GM13977 (cell line): ENCODE data around the gene WIZ.

ENCODE experiments used
- DNase-seq: peaks from one replicate; pipeline ENCODE4 v3.0.0; 2012; ENCODE audit warnings: low spot score
- CTCF ChIP-seq: IDR thresholded peaks from 2 replicates; pipeline ENCODE4 v1.5.1; 2012; ENCODE audit warnings: mild to moderate bottlenecking, control low read depth; ENCODE audit not compliant: insufficient read depth; ENCODE audit errors: extremely low read depth, missing control alignments
- in situ Hi-C: fragments of 300-500 bp; cut with MboI; formaldehyde crosslinking; loops from one replicate; pipeline ENCODE4 v1.12.0; 2022; ENCODE audit warnings: low sequenced_read_pairs, low pct_unique_long_range_greater_than_20kb, mixed read lengths, inconsistent platforms; ENCODE audit not compliant: unreplicated experiment

The WIZ gene

GRCh38 chr19:15427350-15427700, 22.4 kb downstream of the WIZ start:
- in situ Hi-C loops: loop anchor here (10.0 kb wide), 1 partner anchor 127 kb away; no protein-coding TSS in a partner anchor
- no peak for TF ChIP-seq CTCF

GRCh38 chr19:15426485-15427349, 23.0 kb downstream of the WIZ start:
- DNase-seq: no peak
- in situ Hi-C loops: loop anchor here (10.0 kb wide), 1 partner anchor 128 kb away; no protein-coding TSS in a partner anchor
- TF ChIP-seq CTCF: no peak

More at GRCh38 chr19:15427350-15427700, 22.4 kb downstream of the WIZ start:
- DNase-seq: no peak

GRCh38 chr19:15425321-15425950, 24.3 kb downstream of the WIZ start:
- TF ChIP-seq CTCF: no peak
- in situ Hi-C loops: loop anchor here (10.0 kb wide), 1 partner anchor 129 kb away; no protein-coding TSS in a partner anchor
- no peak for DNase-seq

- in situ Hi-C loops: loop anchor here (10.0 kb wide), 1 partner anchor 130 kb away; no protein-coding TSS in a partner anchor
- no peak for DNase-seq
- TF ChIP-seq CTCF: no peak
These were observed 25.0 kb downstream of the WIZ start for GRCh38 chr19:15424692-15425272.

GRCh38 chr19:15424121-15424520, 25.6 kb downstream of the WIZ start:
- TF ChIP-seq CTCF: no peak
- in situ Hi-C loops: loop anchor here (10.0 kb wide), 1 partner anchor 131 kb away; no protein-coding TSS in a partner anchor
- DNase-seq: no peak

GRCh38 chr19:15423130-15423529, 26.6 kb downstream of the WIZ start:
- TF ChIP-seq CTCF: no peak

More at GRCh38 chr19:15423130-15423529, 26.6 kb downstream of the WIZ start:
- in situ Hi-C loops: loop anchor here (10.0 kb wide), 1 partner anchor 132 kb away; no protein-coding TSS in a partner anchor
- no peak for DNase-seq
